Caco-2 (cell line): ENCODE measurements around the gene FAH. TPM values are rescaled to one million over a fixed set of nuclear protein-coding genes. Genes with fewer than 3 reads are reported as not detected.

Source experiments
- BruUV-seq: library from RNA; stranded (reverse); fragments of 400-500 nt; replicated peaks from 2 replicates; lab custom pipeline; 2021; lab: Mats Ljungman, UMichigan
- CTCF ChIA-PET: fragments of 300-600 bp; sonication (Branson Sonifier 250); formaldehyde crosslinking; loops from one replicate; lab custom pipeline; 2022; ENCODE audit warnings: antibody characterized with exemption; lab: Charles Lee
- POLR2A ChIA-PET: fragments of 300-600 bp; sonication (Branson Sonifier 250); formaldehyde crosslinking; loops from one replicate; lab custom pipeline; 2022; ENCODE audit warnings: antibody characterized with exemption; lab: Charles Lee
- DNase-seq, 2 experiments: peaks; one replicate each; pipeline versions ENCODE4 v3.0.0 to v3.0.0-alpha.2; 2020 to 2022
- H3K27me3 ChIP-seq: replicated peaks from 2 replicates; pipeline ENCODE4 v1.6.0; 2011; ENCODE audit warnings: low read length; ENCODE audit not compliant: control insufficient read depth, insufficient read depth
- H3K36me3 ChIP-seq: 2 replicates; pipeline ENCODE4 v1.5.1; 2011; ENCODE audit warnings: low read length; ENCODE audit not compliant: control insufficient read depth, insufficient read depth
- H3K4me1 ChIP-seq: fragments of 250-450 bp; sonication (Bioruptor Pico); 2 replicates; pipeline ENCODE4 v1.5.1; 2020; ENCODE audit warnings: mild to moderate bottlenecking
- H3K4me3 ChIP-seq: 2 replicates; pipeline ENCODE4 v1.5.1; 2011; ENCODE audit warnings: low read depth, mild to moderate bottlenecking, control low read depth, low read length
- H3K9me3 ChIP-seq: fragments of 250-450 bp; sonication (Bioruptor Pico); 2 replicates; pipeline ENCODE4 v1.5.1; 2020; ENCODE audit warnings: mild to moderate bottlenecking, moderate library complexity
- H3K27ac Mint-ChIP-seq: one replicate; pipeline ENCODE4 v1.8.0; 2022; ENCODE audit warnings: mixed read lengths; ENCODE audit not compliant: unreplicated experiment
- H3K27me3 Mint-ChIP-seq: one replicate; pipeline ENCODE4 v1.8.0; 2022; ENCODE audit warnings: mixed read lengths; ENCODE audit not compliant: insufficient read depth, unreplicated experiment
- H3K36me3 Mint-ChIP-seq: one replicate; pipeline ENCODE4 v1.8.0; 2022; ENCODE audit warnings: mild to moderate bottlenecking, mixed read lengths; ENCODE audit not compliant: insufficient read depth, unreplicated experiment
- H3K4me1 Mint-ChIP-seq: one replicate; pipeline ENCODE4 v1.8.0; 2022; ENCODE audit warnings: low read depth, mixed read lengths; ENCODE audit not compliant: unreplicated experiment
- H3K4me3 Mint-ChIP-seq: one replicate; pipeline ENCODE4 v1.8.0; 2022; ENCODE audit warnings: mild to moderate bottlenecking, moderate library complexity, mixed read lengths; ENCODE audit not compliant: unreplicated experiment
- H3K9me3 Mint-ChIP-seq: one replicate; pipeline ENCODE4 v1.8.0; 2022; ENCODE audit warnings: mixed read lengths; ENCODE audit not compliant: unreplicated experiment
- CTCF ChIP-seq, 2 experiments: fragments of 200-600 bp in 1 of 2; IDR thresholded peaks; 1 replicate in 1 of 2; 2 replicates in 1 of 2; pipeline versions ENCODE4 v1.5.1 to v1.8.0; 2011 to 2022; ENCODE audit warnings: antibody characterized with exemption in 1 of 2, control low read depth in 1 of 2, inconsistent platforms in 1 of 2, low read depth in 1 of 2, low read length in 1 of 2, mild to moderate bottlenecking in 1 of 2, moderate library complexity in 1 of 2; ENCODE audit not compliant: insufficient read depth in 1 of 2, severe bottlenecking in 1 of 2, unreplicated experiment in 1 of 2
- intact Hi-C: fragments of 100-400 bp; cut with micrococcal nuclease; formaldehyde crosslinking; loops from one replicate; pipeline ENCODE4 v1.10.0; 2022; ENCODE audit not compliant: unreplicated experiment
- total RNA-seq: library from RNA; stranded (reverse); gene quantifications from 2 replicates; pipeline ENCODE4 v1.2.3, GENCODE V29; 2022

Gene FAH
- total RNA-seq, 1 experiment from 2014 or later: 20.4 TPM

- no TSS peak for BruUV-seq
- H3K9me3 ChIP-seq: no peaks in the 10 kb centered on the region
- intact Hi-C loops: no loop called here
- H3K4me1 Mint-ChIP-seq: peaks cover 9% of the 10 kb centered on the region
- ChIA-PET POLR2A (no interaction called here), CTCF (no interaction called here)
- no peak for TF ChIP-seq CTCF (IDR thresholded peaks at IDR 0.05; ENCODE audit: insufficient read depth in 1 of 2, low read depth in 1 of 2, low read length in 1 of 2, severe bottlenecking in 1 of 2, unreplicated experiment in 1 of 2)
- H3K4me3 ChIP-seq: no peak overlapping the region
- no peak overlapping the region for H3K27ac Mint-ChIP-seq
- H3K36me3 Mint-ChIP-seq: no peaks in the 10 kb centered on the region
- no peaks in the 10 kb centered on the region for H3K4me1 ChIP-seq
- no peaks in the 10 kb centered on the region for H3K27me3 Mint-ChIP-seq
- H3K4me3 Mint-ChIP-seq: no peak overlapping the region
- no peak for DNase-seq
- no peaks in the 10 kb centered on the region for H3K9me3 Mint-ChIP-seq
- no peaks in the 10 kb centered on the region for H3K27me3 ChIP-seq
- no peaks in the 10 kb centered on the region for H3K36me3 ChIP-seq
Measured at GRCh38 chr15:80109388-80109787, 43.4 kb upstream of the FAH start.

GRCh38 chr15:80110920-80111319 lies 41.9 kb upstream of the FAH start:
- Mint-ChIP-seq H3K27ac (no peak overlapping the region), H3K27me3 (no peaks in the 10 kb centered on the region), H3K36me3 (no peaks in the 10 kb centered on the region), H3K4me3 (no peak overlapping the region), H3K4me1 (peaks cover 12% of the 10 kb centered on the region), H3K9me3 (no peaks in the 10 kb centered on the region)
- BruUV-seq: no TSS peak
- H3K27me3 ChIP-seq: no peaks in the 10 kb centered on the region
- intact Hi-C loops: no loop called here
- ChIA-PET POLR2A (no interaction called here), CTCF (no interaction called here)
- TF ChIP-seq CTCF (IDR thresholded peaks at IDR 0.05; ENCODE audit: insufficient read depth in 1 of 2, low read depth in 1 of 2, low read length in 1 of 2, severe bottlenecking in 1 of 2, unreplicated experiment in 1 of 2): no peak
- no peak overlapping the region for H3K4me3 ChIP-seq
- H3K36me3 ChIP-seq: no peaks in the 10 kb centered on the region
- no peaks in the 10 kb centered on the region for H3K4me1 ChIP-seq
- DNase-seq: no peak
- H3K9me3 ChIP-seq: no peaks in the 10 kb centered on the region

GRCh38 chr15:80114114-80114513 lies 38.7 kb upstream of the FAH start:
- Mint-ChIP-seq H3K27me3 (no peaks in the 10 kb centered on the region), H3K9me3 (no peaks in the 10 kb centered on the region), H3K4me3 (no peak overlapping the region), H3K36me3 (no peaks in the 10 kb centered on the region), H3K4me1 (peaks cover 12% of the 10 kb centered on the region), H3K27ac (no peak overlapping the region)
- H3K27me3 ChIP-seq: no peaks in the 10 kb centered on the region
- no peaks in the 10 kb centered on the region for H3K36me3 ChIP-seq
- no peaks in the 10 kb centered on the region for H3K9me3 ChIP-seq
- no peak overlapping the region for H3K4me3 ChIP-seq
- no TSS peak for BruUV-seq
- ChIA-PET CTCF (no interaction called here), POLR2A (no interaction called here)
- intact Hi-C loops: no loop called here
- TF ChIP-seq CTCF (IDR thresholded peaks at IDR 0.05; ENCODE audit: insufficient read depth in 1 of 2, low read depth in 1 of 2, low read length in 1 of 2, severe bottlenecking in 1 of 2, unreplicated experiment in 1 of 2): no peak
- no peak for DNase-seq
- no peaks in the 10 kb centered on the region for H3K4me1 ChIP-seq
